ENCODE data around the gene TMEM143.

DNA sequence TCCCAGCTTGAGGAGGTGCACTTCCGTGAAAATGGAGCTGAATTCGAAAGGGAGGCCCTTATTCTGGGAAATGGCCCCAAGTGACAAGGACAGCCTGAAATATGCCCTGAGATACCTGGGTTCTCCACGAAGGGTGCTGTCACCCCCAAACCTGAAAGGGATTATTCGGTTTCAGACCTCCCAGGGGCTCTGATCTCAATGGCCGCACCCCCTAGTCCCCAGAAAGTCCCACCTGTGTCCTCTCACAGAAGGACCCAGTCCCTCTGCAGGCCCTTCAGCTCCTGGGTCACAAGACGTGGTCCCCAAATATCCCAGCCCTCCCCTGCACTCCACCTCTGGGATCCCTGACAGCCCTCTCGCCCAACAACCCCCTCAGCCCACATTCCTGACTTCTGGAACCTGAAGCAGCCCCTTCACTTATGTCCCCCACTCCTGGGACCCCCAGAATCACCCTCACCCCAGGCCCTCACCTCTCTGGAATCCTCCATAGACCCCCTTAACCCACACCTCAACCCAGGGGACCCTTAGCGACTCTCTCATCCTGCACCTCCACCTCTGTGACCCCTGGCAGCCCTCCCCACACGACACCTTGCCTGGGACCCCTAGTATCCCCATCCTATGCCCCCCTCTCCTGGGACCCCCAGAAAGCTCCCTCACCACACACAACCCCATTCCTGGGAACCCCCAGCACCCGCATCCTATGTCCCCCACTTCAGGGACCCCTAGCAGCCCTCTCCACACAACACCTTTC is 1.0 kb upstream of the TMEM143 start:
- TF ChIP-seq CTCF (IDR thresholded peaks at IDR 0.05) (no peak), POLR2A (IDR thresholded peaks at IDR 0.05) (no peak)

All from body of pancreas (tissue), 4 donors.